HG02885 (cell line): ENCODE data around the gene PHKG2.

Experiments used
- ATAC-seq: cut with Tn5 transposase; IDR thresholded peaks from one replicate; pipeline ENCODE4 v1.9.1; 2021; ENCODE audit warnings: mild to moderate bottlenecking; ENCODE audit not compliant: unreplicated experiment, poor library complexity

PHKG2 gene

DNA sequence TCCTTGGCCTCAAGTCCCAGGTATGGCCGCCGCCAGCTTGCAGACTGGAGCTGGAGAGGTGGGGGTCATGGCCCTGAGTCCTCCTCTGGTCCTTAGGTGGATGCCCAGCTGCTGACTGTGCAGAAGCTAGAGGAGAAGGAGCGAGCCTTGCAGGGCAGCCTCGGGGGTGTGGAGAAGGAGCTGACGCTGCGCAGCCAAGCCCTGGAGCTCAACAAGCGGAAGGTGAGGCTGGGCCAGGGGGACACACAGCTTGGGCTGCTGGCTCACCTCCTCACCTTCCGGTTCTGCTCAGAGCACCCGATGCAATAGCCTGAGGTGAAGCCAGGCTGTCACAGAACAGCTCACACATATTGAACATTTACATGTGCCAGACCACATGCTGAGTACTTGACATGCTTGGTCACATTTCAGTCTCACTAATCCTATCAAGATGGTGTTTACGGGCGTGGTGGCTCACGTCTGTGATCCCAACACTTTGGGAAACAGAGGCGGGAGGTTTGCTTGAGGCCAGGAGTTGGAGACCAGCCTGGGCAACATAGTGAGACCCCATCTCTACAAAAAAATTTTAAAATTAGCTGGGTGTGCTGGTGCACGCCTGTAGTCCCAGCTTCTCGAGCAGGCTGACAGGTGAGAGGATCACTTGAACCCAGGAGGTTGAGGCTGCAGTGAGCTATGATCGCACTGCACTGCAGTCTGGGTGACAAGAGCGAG lies 21.3 kb downstream of the PHKG2 start:
- ATAC-seq, result no peak

DNA sequence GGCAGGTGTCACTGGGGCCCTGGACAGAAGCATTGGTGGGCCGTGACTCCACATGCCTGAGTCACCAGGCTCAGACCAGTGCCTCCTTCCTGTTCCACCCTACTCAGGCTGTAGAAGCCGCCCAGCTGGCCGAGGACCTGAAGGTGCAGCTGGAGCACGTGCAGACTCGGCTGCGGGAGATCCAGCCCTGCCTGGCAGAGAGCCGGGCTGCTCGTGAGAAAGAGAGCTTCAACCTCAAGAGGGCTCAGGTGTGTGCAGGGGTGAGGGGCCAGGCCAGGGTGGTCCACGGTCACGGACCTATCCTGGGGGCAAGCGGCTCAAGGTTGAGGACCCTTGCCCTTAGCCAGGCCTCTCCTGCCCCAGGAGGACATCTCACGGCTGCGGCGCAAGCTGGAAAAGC lies 23.5 kb downstream of the PHKG2 start:
- no peak for ATAC-seq

DNA sequence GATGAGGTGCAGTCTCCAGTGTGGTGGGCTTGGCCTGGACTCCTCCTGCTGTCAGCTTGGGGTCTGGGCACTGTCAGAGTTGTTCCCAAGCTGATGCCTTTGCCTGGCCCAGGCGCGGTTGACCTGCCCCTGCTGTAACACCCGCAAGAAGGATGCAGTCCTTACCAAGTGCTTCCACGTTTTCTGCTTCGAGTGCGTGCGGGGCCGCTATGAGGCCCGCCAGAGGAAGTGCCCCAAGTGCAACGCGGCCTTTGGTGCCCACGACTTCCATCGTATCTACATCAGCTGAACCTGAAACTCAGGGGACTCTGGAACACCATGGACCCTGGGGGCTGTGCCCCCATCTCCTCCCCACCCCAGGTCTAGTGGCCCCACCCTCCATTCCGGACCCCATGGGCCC lies 25.6 kb downstream of the PHKG2 start:
- ATAC-seq, result no peak

DNA sequence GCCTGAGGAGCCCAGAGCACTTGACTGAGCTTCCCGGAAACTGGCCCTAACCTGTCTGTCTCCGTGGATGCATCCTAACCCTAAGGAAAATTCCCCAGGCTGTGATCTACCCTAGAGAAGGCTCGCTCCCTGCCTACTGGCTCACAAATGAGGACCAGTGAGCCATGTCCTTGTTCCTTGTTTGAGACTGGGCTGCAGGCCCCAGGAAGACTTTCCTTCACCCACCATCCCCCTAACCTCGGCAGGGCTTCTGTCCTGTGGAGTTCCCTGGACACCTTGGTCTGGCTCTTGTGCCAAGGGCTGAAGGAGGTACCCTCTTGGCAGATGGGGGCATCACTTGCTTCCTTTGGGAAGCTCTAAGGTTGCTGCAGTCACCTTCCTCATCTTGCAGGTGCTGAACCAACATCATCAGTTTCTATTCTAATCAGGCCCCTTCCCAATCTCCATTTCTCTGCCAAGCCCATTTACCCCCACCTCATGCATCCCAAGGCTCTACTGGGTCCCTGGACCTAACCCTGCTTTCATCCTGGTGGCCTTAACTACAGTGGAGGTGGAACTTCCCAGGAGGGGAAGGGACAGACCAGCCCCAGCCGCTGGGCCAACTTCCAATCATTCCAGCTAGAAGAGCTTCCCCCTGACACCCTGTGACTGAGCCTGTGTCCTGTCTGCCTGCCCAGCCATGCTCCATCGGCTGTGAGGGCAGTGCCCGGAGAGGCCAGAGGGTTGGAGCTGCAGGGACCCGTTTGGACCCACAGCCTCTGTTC lies 26.3 kb downstream of the PHKG2 start:
- ATAC-seq, result peak; percentile 5

DNA sequence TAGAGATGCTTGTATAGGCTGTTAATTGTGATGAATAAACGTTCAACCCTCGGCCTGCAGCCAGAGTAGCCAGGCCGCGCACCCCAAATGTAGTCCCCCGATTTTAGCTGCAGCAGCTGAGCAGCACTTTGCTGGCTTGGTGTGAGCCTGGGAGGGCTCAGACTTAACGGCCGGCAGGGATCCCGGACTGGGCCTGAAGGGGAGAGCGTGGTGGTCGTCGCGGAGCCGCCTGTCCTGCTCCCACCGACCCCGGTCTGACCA lies 26.8 kb downstream of the PHKG2 start:
- ATAC-seq, result no peak

DNA sequence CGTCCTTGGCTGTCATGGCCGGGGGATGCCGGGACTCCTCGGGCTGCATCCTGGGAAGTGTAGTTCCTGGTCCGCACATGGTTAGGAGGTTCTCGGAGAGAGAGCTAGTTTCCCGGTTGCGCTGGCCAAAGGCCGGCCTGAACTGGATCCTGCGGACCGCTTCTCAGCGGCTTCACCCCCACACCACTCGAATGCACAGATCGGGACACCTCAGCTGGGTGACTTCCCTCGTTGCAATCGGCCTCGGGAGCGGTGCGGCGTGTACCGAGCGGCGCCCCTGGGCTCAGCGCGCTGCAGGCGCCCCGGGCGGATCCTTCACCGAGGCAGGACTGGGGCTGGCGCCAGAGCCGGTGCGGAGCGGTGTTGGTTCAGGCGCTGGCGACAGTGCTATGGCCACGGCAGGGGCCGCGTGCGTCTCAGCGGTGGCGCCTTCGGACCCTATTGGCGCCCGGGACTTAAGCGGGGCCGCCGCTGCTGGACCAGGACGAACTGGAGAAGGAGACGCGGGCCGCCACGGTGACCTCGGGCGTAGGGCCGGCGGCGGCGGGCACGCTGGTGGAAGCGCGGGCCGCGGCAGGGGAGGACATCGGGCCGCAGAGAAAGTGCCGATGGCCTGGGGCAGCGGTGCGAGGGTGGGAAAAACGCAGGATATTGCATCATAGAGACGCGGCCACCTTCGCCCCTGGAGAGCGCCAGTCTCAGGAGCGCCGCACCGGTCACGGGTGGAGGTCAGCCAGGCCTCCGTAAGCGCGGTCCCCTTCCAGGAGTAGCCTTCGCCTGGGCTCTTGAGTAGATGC lies 27.4 kb downstream of the PHKG2 start:
- ATAC-seq, result peak; percentile 70

DNA sequence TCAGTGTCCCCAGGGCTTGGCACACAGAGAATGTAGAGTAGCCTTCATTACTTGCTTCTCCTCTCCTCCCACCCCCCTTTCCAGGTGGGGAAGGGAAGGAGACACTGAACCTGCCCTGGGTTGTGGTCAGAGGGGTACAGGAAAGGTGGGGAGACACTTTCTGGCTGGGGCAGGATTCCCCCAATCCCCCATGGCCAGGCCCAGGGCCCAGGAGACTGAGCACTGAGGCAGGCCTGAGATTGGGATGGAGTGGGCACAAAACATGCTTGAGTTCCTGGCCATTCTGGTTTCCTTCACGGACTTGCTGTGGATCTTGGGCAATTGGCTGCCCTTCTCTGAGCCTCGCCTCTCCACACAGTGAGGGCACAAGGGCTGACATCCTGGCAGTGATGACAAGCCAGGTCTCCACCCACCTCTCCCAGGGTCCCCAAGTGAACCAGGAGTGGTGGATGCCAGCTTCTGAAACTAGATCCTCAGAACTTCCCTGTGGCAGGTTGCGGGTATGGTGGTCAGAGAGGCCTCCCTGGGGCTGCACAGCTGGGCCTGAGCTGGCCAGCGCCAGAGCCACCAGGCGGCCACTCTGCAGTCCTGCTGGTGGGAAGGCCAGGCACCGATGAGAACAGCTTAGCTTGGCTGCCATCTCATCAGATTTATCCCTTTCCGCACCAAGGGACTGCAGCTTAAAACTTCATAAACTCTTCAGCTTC lies 29.5 kb downstream of the PHKG2 start:
- no peak for ATAC-seq

DNA sequence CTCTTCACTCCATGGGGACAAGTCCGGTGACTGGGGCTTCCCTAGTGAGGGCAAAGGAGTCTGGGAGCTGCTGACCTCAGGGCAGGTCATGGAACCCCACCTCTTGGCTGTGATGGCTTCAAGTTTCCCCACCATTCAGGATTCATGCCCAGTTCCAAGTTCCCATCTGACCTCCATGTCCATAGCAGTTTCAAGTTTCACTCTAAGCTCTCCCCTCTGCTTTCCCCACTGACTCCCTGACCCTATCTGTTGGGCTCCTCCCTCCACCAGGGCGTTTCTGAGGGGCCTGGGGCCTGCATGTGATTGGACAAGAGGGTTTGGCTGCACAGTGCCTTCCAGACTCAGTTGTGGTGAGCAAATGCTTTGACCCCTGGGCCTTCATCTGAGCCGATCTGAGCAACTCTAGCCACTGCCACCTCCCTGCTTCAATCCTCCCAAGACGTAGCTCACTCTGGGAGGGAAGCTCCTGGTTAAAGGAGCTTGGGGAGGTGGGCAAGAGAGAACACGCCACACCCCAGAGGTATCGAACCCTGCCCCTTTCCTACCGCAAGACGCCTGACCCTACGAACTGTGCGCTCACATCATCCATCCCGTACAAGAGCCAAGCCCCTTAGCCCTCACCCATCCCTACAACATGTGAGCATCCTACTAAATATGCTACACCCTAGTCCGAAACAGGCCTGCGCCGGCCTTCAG lies 30.5 kb downstream of the PHKG2 start:
- ATAC-seq, result no peak

DNA sequence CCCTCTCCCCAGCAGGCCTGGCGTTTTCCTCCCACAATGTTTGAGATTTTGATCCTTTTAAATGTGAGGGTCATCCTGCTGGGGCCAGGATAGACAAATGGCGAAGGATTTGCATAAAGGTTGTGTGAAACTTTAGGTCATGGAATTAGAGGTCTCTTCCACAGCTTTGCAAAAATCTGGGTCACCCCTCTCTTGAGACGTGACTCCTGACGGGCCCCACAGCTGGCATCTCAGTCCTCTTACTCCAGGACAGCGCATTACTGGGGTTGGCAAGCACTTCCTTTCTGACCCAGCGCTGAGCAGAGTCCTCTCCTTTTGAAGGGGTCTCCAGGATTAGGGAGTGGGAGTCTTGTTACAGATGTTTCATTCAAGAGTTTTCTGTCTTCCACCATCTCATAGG lies 31.4 kb downstream of the PHKG2 start:
- no peak for ATAC-seq

DNA sequence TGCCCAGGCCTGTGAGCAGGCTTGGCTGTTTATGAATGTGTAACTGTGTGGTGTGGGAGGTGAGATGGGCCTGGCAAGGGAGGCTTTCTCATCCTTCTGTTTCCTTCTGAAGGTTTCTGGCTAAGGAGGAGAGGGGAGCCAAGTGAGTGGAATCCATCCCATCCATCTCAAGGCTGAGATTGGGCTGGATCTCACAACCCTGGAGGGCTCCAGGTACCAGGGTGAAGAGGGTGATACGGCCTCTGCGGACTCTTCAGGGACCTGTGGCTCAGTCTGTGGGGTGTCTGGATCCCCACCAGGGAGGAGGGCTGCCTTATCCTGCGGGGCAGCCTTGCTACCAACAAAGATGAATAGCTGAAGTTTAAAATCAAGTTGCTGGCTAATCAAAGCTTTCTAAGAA lies 31.8 kb downstream of the PHKG2 start:
- no peak for ATAC-seq

DNA sequence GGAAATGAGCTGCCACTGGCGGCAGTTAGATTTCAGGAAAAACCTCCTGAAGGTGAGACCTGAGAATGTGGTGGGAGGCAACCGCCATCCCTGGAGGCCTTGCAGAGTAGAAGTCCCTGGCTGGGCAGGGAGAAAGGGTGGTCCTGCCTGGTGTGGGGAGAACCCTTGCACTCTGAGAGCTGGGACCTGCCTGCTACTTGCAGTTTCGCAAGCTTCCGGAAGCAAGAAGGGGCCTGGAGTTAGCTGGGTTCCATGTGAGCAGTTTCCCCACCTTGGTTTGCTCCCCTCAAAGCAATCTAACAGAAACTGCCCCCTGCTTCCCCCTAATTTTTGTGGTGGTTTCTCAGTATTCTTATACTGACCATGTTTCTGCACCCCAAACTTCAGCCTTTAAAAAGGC lies 32.3 kb downstream of the PHKG2 start:
- ATAC-seq, result no peak

DNA sequence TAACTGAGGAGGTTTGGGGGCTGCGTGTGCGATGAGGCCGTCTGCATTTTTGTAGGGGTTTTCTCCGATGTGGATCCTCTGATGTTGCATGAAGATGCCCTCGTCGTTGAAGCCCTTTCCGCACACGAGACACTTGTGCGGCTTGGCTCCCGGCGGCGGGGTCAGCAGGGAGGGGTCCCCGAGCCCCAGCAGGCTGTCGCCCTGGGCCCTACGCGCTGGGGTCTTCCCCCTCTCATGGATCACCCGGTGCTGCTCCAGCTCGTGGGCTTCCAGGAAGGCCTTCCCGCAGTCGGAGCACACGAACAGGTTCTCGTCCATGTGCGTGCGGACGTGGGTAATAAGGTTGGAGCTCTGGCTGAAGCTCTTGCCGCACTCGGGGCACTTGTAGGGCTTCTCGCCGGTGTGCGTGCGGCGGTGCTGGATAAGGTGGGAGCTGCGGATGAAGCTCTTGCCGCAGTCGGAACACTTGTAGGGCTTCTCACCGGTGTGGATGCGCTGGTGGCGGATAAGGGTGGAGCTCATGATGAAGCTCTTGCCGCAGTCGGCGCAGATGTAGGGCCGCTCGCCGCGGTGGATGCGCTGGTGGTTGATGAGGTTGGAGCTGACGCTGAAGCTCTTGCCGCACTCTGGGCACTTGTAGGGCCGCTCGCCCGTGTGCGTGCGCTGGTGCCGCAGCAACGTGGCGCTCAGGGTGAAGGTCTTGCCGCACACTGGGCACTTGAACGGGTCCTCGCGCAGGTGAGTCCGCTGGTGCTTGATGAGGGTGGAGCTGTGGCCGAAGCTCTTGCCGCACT lies 34.5 kb downstream of the PHKG2 start:
- no peak for ATAC-seq

DNA sequence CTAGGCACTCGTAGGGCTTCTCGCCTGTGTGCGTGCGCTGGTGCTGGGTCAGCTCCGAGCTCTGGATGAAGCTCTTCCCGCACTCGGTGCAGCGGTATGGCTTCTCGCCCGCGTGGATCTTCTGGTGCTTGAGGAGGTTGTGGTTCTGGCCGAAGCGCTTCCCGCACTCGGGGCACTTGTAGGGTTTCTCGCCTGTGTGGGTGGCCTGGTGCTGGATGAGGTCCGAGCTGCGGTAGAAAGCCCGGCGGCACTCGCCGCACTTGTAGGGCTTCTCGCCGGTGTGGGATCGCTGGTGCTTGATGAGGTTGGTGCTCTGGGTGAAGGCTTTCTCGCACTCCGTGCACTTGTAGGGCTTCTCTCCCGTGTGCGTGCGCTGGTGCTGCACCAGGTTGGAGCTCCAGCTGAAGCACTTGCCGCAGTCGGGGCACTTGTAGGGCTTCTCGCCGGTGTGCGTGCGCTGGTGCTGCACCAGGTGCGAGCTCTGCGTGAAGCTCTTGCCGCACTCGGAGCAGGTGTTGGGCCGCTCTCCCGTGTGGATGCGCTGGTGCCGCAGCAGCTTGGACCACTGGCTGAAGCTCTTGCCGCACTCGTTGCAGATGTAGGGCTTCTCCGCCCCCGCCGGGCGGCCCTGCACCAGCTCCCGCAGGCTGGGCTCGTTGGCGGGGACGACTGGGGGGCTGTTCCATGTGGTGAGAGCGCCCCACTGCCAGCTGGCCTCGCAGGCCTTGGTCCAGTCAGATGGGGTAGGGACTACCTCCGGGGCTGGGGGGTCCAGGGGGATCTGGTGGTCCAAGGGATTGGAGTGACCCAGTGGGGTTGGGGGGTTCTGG lies 35.3 kb downstream of the PHKG2 start:
- no peak for ATAC-seq

DNA sequence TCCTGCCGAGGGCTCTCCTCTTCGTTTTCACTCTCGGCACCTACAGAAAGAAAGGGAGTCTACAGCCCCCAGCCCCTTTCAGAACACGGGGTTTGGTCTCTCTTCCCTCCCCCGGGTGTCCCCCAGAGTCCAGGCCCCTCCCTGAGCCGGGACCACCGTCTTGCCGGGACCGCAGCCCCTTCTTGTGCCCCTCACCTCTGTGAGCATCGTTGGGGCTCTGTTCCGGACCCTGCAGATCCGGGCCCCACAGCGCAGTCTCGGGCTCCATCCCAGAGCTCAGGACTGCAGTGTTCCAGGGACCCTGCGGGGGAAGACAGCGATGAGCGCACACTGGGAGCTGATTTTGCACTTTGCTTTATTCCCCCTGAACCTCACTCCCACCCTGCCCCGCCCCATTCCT lies 36.0 kb downstream of the PHKG2 start:
- no peak for ATAC-seq

DNA sequence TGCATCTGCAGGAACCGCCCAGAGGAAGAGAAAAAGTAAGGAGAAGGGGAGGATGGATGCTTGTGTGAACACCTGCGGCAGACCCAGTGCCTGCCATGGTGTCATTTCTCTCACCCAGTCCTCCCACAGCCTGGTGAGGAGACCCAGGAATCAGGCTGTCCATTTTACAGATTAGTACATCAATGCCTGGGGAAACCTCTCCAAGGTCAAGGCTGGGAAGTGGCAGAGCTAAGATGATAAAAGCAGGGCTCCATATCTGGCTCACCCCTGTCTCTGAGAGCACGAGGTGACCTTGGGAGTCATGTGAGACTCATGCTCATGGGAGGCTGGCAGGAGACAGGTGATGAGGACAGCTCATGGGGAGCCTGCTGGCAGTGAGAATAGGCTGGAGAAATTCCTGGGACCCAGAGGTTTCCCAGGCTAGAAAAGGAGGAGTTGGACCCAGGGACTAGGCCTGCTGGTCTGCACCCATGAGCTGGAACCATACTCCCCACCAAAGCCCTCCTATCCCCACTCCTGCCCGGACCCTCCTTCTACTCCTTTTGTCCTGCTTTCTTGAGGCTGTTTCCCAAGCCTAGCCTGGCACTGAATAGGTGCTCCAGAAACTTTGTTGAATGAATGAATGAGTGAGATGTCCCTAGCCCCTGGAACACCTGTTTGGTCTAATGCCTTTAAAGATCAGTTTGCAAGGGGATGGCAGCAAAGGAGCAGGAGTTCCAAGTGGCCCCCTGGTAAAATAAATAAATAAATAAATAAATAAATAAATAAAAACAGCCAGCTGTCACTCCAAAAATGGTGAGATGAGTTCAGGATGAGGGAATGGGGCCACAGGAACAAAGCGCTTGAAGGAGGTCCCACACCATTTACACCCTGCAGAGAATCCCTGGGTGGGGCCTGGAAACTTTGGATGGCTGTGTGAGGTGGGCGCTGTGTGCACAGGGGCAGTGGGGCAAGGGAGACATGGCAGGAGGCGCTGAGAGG lies 37.2 kb downstream of the PHKG2 start:
- no peak for ATAC-seq

DNA sequence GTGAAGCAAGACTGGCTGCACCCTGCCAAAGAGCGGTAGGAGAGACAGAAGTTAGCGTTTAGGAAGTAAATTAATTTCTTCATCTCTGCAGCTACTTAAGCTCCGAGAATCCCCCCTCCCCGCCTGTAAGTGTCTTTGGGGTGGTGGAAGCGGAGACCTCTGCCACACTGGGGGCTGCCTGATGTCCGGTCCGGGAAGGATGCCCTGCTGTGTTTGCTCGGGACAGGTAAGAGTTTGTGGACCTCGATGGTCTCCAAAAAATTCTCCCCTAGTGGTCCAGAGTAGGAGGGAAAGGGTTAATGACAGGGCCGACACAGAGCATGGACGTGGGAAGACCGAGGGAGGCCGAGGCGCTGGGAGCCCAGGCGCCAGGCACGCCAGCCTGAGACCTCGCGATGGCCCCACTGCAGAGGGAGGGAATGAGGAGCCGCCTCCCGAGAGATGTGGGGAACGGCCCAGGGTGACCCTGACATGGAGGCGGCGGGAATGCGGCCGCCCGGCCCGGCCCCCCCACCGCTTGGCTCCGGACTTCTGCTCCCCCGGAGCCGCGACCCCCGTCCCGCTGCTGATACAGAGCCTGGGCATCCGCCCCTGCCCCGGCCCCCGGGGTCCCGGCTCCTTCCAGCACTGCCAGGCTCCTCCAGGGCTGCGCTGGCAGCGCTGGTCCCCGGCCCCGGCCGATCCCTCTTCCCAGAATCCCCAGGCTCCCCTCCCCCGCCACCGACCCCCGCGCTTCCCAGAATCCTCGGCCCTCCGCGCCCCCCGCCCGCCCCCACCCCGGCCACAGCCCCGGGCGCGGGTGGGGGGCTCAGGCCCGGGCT lies 38.1 kb downstream of the PHKG2 start:
- no peak for ATAC-seq
